Ascending aorta (tissue), 2 donors: ENCODE measurements around the gene HS6ST1. TPM values are rescaled to one million over a fixed set of nuclear protein-coding genes. Genes with fewer than 3 reads are reported as not detected.

Source experiments
- DNase-seq, 2 donors: peaks; one replicate each; pipeline ENCODE4 v3.0.0-alpha.2; 2019; ENCODE audit warnings: low spot score in 2 of 2
- H3K27ac ChIP-seq, 2 donors: fragments of 200-600 bp; sonication (generic); one replicate each; pipeline ENCODE4 v1.5.1; 2016 to 2017; ENCODE audit warnings: mild to moderate bottlenecking in 1 of 2
- H3K27me3 ChIP-seq: fragments of 200-600 bp; sonication (generic); one replicate; pipeline ENCODE4 v1.5.1; 2017
- H3K36me3 ChIP-seq, 2 donors: fragments of 200-600 bp; sonication (generic); one replicate each; pipeline ENCODE4 v1.5.1; 2016
- H3K4me1 ChIP-seq, 2 donors: fragments of 200-600 bp; sonication (generic); one replicate each; pipeline ENCODE4 v1.5.1; 2016 to 2017; ENCODE audit warnings: mild to moderate bottlenecking in 1 of 2
- H3K4me3 ChIP-seq, 2 donors: fragments of 200-600 bp; sonication (generic); one replicate each; pipeline ENCODE4 v1.5.1; 2016 to 2017; ENCODE audit warnings: mild to moderate bottlenecking in 1 of 2
- H3K9me3 ChIP-seq, 2 donors: fragments of 200-600 bp; sonication (generic); one replicate each; pipeline ENCODE4 v1.5.1; 2016
- CTCF ChIP-seq, 3 experiments: fragments of 200-600 bp in 2 of 3; fragments of 450-650 bp in 1 of 3; sonication (generic) in 2 of 3; IDR thresholded peaks; one replicate each; pipeline ENCODE4 v1.5.1; 2016 to 2019; ENCODE audit warnings: antibody characterized with exemption in 3 of 3, mild to moderate bottlenecking in 1 of 3, moderate library complexity in 1 of 3
- intact Hi-C: fragments of 100-400 bp; cut with DNase I; formaldehyde crosslinking; loops from one replicate; pipeline ENCODE4 v1.15.1; 2023
- total RNA-seq: library from RNA; depleted of rRNA; stranded (reverse); fragments of >200 nt; gene quantifications from one replicate; pipeline ENCODE4 v1.1.0, GENCODE V29; 2016

The HS6ST1 gene
- total RNA-seq, 1 donor from 2014 or later, result 42.7 TPM

- peak in 1 of 2 donors; percentile 35 for DNase-seq
- intact Hi-C loops, result no loop called here
- TF ChIP-seq CTCF (IDR thresholded peaks at IDR 0.05), result no peak
- Histone ChIP-seq H3K36me3 (no peaks in the 10 kb centered on the region), H3K9me3 (no peaks in the 10 kb centered on the region), H3K27me3 (no peaks in the 10 kb centered on the region), H3K4me1 (no peaks in the 10 kb centered on the region), H3K27ac (no peak overlapping the region), H3K4me3 (no peak overlapping the region)
These were observed 35.5 kb upstream of the HS6ST1 start for GRCh38 chr2:128354161-128354560.

GRCh38 chr2:128350736-128351135 lies 32.1 kb upstream of the HS6ST1 start:
- Histone ChIP-seq H3K36me3 (no peaks in the 10 kb centered on the region), H3K27me3 (no peaks in the 10 kb centered on the region), H3K9me3 (no peaks in the 10 kb centered on the region), H3K4me3 (no peak overlapping the region), H3K4me1 (peaks cover 4 to 14% of the 10 kb centered on the region in 2 donors), H3K27ac (no peak overlapping the region)
- TF ChIP-seq CTCF (IDR thresholded peaks at IDR 0.05), result no peak
- no peak for DNase-seq
- intact Hi-C loops, result no loop called here

- no peak for TF ChIP-seq CTCF (IDR thresholded peaks at IDR 0.05)
- no peaks in the 10 kb centered on the region for H3K27me3 ChIP-seq
- intact Hi-C loops, result no loop called here
- no peak for DNase-seq
- peaks cover 4 to 14% of the 10 kb centered on the region in 2 donors for H3K4me1 ChIP-seq
- no peaks in the 10 kb centered on the region for H3K36me3 ChIP-seq
- H3K27ac ChIP-seq, result peak overlapping the region in 1 of 2 donors; percentile 67
- no peak overlapping the region for H3K4me3 ChIP-seq
- no peaks in the 10 kb centered on the region for H3K9me3 ChIP-seq
These were observed 30.0 kb upstream of the HS6ST1 start for GRCh38 chr2:128348701-128349100.

- TF ChIP-seq CTCF (IDR thresholded peaks at IDR 0.05), result no peak
- Histone ChIP-seq H3K9me3 (no peaks in the 10 kb centered on the region), H3K4me3 (no peak overlapping the region), H3K27ac (peak overlapping the region; percentile 67 to 70), H3K27me3 (no peaks in the 10 kb centered on the region), H3K36me3 (no peaks in the 10 kb centered on the region), H3K4me1 (peaks cover 4 to 14% of the 10 kb centered on the region in 2 donors)
- intact Hi-C loops, result no loop called here
- peak in 1 of 2 donors; percentile 84 for DNase-seq
These were observed 29.3 kb upstream of the HS6ST1 start for GRCh38 chr2:128347701-128348539.

- TF ChIP-seq CTCF (IDR thresholded peaks at IDR 0.05), result no peak
- no peaks in the 10 kb centered on the region for H3K36me3 ChIP-seq
- no peaks in the 10 kb centered on the region for H3K9me3 ChIP-seq
- no peaks in the 10 kb centered on the region for H3K27me3 ChIP-seq
- H3K27ac ChIP-seq, result no peak overlapping the region
- no peak for DNase-seq
- H3K4me3 ChIP-seq, result no peak overlapping the region
- peaks cover 4 to 14% of the 10 kb centered on the region in 2 donors for H3K4me1 ChIP-seq
- intact Hi-C loops, result no loop called here
These were observed 28.5 kb upstream of the HS6ST1 start for GRCh38 chr2:128347171-128347558.
